Measurements from ENCODE around the gene GP1BA. TPM values are rescaled to one million over a fixed set of nuclear protein-coding genes. Genes with fewer than 3 reads are reported as not detected.

Gene GP1BA
- total RNA-seq, 2 experiments from 2014 or later, result not detected

DNA sequence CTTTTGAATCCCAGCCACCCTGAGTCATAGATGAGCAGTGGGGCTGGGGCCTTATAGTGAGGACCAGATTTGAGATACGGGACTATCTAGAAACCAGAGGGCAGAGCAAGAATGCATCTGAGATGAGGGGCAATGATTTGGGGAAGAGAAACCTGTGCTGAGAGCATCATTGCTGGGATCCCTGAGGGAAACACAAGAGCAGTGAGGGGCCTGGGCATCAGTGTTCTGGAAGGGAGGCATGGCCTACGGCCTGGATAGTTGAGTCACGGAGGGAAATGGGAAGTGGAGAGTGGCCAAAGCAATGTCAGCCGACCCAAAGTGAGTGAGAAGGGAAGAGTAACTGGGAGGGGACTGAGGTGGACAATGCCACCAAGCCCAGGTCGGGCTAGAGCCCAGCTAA is 50.2 kb downstream of the GP1BA start:
- peaks cover 27% of the 10 kb centered on the region for H3K4me1 Mint-ChIP-seq (ENCODE audit: low read depth)
- H3K27me3 Mint-ChIP-seq, result no peaks in the 10 kb centered on the region
- DNase-seq (no peak), ATAC-seq (no peak)
- H3K4me3 Mint-ChIP-seq, result no peak overlapping the region
- intact Hi-C loops (cut with micrococcal nuclease), result loop anchor here (5.0 kb wide), 1 partner anchor 80 kb away; no protein-coding TSS in a partner anchor
- ChIA-PET POLR2A (interaction anchor here (0.6 to 1.2 kb wide), 3 partner anchors 12 to 18 kb away, joined by 3 to 6 read pairs (median 3); no protein-coding TSS in a partner anchor), CTCF (interaction anchor here (1.0 kb wide), 1 partner anchor 15 kb away, joined by 3 read pairs; the partner anchor contains the start of genes INCA1 and KIF1C)
- no peaks in the 10 kb centered on the region for H3K9me3 Mint-ChIP-seq
- H3K27ac Mint-ChIP-seq, result no peak overlapping the region
- H3K36me3 Mint-ChIP-seq (ENCODE audit: low read depth), result peaks cover 24% of the 10 kb centered on the region
- TF ChIP-seq, protein P1, sequence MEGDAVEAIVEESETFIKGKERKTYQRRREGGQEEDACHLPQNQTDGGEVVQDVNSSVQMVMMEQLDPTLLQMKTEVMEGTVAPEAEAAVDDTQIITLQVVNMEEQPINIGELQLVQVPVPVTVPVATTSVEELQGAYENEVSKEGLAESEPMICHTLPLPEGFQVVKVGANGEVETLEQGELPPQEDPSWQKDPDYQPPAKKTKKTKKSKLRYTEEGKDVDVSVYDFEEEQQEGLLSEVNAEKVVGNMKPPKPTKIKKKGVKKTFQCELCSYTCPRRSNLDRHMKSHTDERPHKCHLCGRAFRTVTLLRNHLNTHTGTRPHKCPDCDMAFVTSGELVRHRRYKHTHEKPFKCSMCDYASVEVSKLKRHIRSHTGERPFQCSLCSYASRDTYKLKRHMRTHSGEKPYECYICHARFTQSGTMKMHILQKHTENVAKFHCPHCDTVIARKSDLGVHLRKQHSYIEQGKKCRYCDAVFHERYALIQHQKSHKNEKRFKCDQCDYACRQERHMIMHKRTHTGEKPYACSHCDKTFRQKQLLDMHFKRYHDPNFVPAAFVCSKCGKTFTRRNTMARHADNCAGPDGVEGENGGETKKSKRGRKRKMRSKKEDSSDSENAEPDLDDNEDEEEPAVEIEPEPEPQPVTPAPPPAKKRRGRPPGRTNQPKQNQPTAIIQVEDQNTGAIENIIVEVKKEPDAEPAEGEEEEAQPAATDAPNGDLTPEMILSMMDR (IDR thresholded peaks at IDR 0.05), result no peak

Small RNA genes within 50 kb of the gene (microRNA-seq; reads per million reads assigned to microRNA genes)
- not detected for gene MIR6864 (ENCODE audit: borderline microRNAs expressed, borderline replicate concordance)
- gene MIR6865 (ENCODE audit: borderline microRNAs expressed, borderline replicate concordance), result not detected

Other genes starting within 250 kb of the GP1BA start
- 100 to 1,000 TPM; 108 to 117 TPM for gene PELP1, start 228.1 kb upstream of the GP1BA start, total RNA-seq
- gene ARRB2, start 221.6 kb upstream of the GP1BA start, total RNA-seq, result 100 to 1,000 TPM; 163 to 176 TPM
- 10 to 100 TPM; 19.0 to 23.8 TPM for gene MED11, start 200.8 kb upstream of the GP1BA start, total RNA-seq
- gene ZMYND15, start 192.4 kb upstream of the GP1BA start, total RNA-seq, result not detected
- gene CXCL16, start 192.3 kb upstream of the GP1BA start, total RNA-seq, result 1 to 10 TPM; 2.0 to 2.5 TPM
- gene TM4SF5, start 160.4 kb upstream of the GP1BA start, total RNA-seq, result not detected
- not detected for gene VMO1, start 145.9 kb upstream of the GP1BA start, total RNA-seq
- not detected for gene GLTPD2, start 143.3 kb upstream of the GP1BA start, total RNA-seq
- gene PSMB6, start 136.1 kb upstream of the GP1BA start, total RNA-seq, result 100 to 1,000 TPM; 131 to 139 TPM
- 1 to 10 TPM; 6.2 to 6.8 TPM for gene PLD2, start 125.1 kb upstream of the GP1BA start, total RNA-seq
- 10 to 100 TPM; 50.8 to 51.5 TPM for gene MINK1, start 98.9 kb upstream of the GP1BA start, total RNA-seq
- gene C17orf107, start 32.7 kb upstream of the GP1BA start, total RNA-seq, result 1 to 10 TPM; 3.0 to 3.6 TPM
- under 1 TPM; 0.45 to 0.78 TPM for gene CHRNE, start 29.2 kb upstream of the GP1BA start, total RNA-seq
- 10 to 100 TPM; 80.8 to 87.0 TPM for gene SLC25A11, start 7.8 kb downstream of the GP1BA start, total RNA-seq
- gene RNF167, start 8.0 kb downstream of the GP1BA start, total RNA-seq, result 100 to 1,000 TPM; 144 to 152 TPM
- 1,000 to 10,000 TPM; 1,726 to 1,759 TPM for gene PFN1, start 16.3 kb downstream of the GP1BA start, total RNA-seq
- 10 to 100 TPM; 31.3 to 34.0 TPM for gene ENO3, start 18.8 kb downstream of the GP1BA start, total RNA-seq
- 10 to 100 TPM; 62.7 to 62.9 TPM for gene SPAG7, start 35.5 kb downstream of the GP1BA start, total RNA-seq
- gene CAMTA2, start 55.4 kb downstream of the GP1BA start, total RNA-seq, result 10 to 100 TPM; 91.5 to 99.0 TPM
- under 1 TPM in 1 of 2 experiments, not detected in 1; 0.63 TPM for gene INCA1, start 65.2 kb downstream of the GP1BA start, total RNA-seq
- 10 to 100 TPM; 35.7 to 37.4 TPM for gene KIF1C, start 65.7 kb downstream of the GP1BA start, total RNA-seq
- under 1 TPM; 0.13 to 0.14 TPM for gene SLC52A1, start 103.1 kb downstream of the GP1BA start, total RNA-seq
- gene ZFP3, start 146.2 kb downstream of the GP1BA start, total RNA-seq, result 1 to 10 TPM; 1.5 to 1.9 TPM
- gene ZNF232, start 179.6 kb downstream of the GP1BA start, total RNA-seq, result 10 to 100 TPM; 16.5 to 19.3 TPM
- under 1 TPM; 0.04 to 0.07 TPM for gene USP6, start 183.8 kb downstream of the GP1BA start, total RNA-seq

Data from activated CD8-positive, alpha-beta T cell treated with anti-CD3 and anti-CD28 coated beads for 36 hours (primary cell).